Measurements from ENCODE around the gene USF1. TPM values are rescaled to one million over a fixed set of nuclear protein-coding genes. Genes with fewer than 3 reads are reported as not detected.

USF1 gene
- total and polyA plus RNA-seq, 2 experiments from 2014 or later: 11.9 to 85.1 TPM

DNA sequence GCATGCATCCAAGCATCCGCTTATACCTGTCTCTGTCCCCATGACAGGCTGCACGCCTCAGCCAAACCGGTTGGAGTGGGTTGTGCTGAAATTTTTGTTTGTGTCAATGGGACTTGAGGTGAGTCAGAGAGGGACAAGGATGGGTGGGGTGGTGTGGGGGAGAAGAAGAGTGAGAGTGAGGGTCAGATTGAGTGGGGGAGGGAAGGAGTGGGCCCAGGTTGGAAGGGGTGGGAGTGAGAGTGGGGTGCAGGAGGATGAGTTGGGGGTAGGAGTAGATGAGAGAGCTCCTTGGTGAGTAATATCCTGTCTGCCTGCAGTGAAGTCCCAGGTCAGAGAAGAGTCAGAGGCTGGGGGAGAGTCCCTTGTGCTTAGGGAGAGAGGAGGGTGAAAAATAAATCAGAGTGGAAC is 46.8 kb upstream of the USF1 start:
- H2AFZ ChIP-seq: no peak overlapping the region
- H4K20me1 ChIP-seq (ENCODE audit: insufficient read depth, poor library complexity, severe bottlenecking): no peaks in the 10 kb centered on the region
- peaks cover 8% of the 10 kb centered on the region for H3K79me2 ChIP-seq
- no peaks in the 10 kb centered on the region for H3K36me3 ChIP-seq (replicated peaks; ENCODE audit: insufficient read depth, low read depth)
- H3K27me3 ChIP-seq: no peaks in the 10 kb centered on the region
- 78% methylated on average over 3 of the region's 3 CpGs for WGBS (ENCODE audit: low lambda C conversion rate, missing lambda C conversion rate)
- no peak overlapping the region for H3K4me2 ChIP-seq
- no peak overlapping the region for H3K4me3 ChIP-seq
- H3K9me2 ChIP-seq (replicated peaks; ENCODE audit: insufficient read depth): no peaks in the 10 kb centered on the region
- TF ChIP-seq, protein P1, sequence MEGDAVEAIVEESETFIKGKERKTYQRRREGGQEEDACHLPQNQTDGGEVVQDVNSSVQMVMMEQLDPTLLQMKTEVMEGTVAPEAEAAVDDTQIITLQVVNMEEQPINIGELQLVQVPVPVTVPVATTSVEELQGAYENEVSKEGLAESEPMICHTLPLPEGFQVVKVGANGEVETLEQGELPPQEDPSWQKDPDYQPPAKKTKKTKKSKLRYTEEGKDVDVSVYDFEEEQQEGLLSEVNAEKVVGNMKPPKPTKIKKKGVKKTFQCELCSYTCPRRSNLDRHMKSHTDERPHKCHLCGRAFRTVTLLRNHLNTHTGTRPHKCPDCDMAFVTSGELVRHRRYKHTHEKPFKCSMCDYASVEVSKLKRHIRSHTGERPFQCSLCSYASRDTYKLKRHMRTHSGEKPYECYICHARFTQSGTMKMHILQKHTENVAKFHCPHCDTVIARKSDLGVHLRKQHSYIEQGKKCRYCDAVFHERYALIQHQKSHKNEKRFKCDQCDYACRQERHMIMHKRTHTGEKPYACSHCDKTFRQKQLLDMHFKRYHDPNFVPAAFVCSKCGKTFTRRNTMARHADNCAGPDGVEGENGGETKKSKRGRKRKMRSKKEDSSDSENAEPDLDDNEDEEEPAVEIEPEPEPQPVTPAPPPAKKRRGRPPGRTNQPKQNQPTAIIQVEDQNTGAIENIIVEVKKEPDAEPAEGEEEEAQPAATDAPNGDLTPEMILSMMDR (IDR thresholded peaks at IDR 0.05; ENCODE audit: poor library complexity): no peak
- no peak for TF ChIP-seq EZH2 (IDR thresholded peaks at IDR 0.05; ENCODE audit: borderline replicate concordance)
- TF ChIP-seq EZH2phosphoT487 (IDR thresholded peaks at IDR 0.05; ENCODE audit: low read depth, severe bottlenecking, unreplicated experiment): no peak
- no peak overlapping the region for H3K27ac ChIP-seq
- H3K4me1 ChIP-seq (ENCODE audit: insufficient read depth): peaks cover 8% of the 10 kb centered on the region
- no peaks in the 10 kb centered on the region for H3K9me3 ChIP-seq (ENCODE audit: low read depth)
- DNase-seq (ENCODE audit: low spot score): no peak

DNA sequence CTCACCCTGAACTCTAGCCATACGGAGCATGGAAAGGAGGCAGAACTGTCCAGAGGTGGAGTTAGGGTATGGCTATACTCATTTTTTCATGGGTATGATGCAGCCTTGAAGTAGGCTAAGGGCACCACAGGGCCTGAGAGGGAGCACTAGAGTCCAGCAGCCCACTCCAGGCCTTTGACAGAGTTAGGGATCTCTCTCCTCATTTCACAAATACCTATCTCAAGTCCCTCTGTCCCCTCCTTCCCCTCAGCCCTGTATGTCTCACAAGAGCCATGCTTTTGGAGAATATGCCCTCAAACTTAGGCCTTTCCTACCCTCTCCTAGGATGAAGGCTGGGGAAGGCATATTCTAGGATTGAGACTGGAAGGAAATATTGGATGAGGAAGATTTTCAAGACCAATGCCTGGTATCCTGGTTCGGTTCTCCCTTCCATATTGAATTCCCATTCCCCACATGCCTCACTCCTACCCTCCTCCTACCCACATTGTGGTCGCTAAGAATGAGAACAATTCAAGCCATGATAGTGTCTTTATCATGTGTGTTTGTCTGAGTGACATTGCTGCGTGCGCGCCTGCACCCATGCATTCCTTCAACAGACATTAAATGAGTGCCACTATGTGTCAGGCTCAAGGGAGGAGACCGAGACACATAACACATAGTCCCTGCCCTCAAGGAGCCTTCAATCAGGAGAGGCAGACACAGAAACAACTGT is 46.2 kb upstream of the USF1 start:
- TF ChIP-seq, protein P1 (IDR thresholded peaks at IDR 0.05; ENCODE audit: poor library complexity): no peak
- no peak for TF ChIP-seq EZH2phosphoT487 (IDR thresholded peaks at IDR 0.05; ENCODE audit: low read depth, severe bottlenecking, unreplicated experiment)
- TF ChIP-seq EZH2 (IDR thresholded peaks at IDR 0.05; ENCODE audit: borderline replicate concordance): no peak
- Histone ChIP-seq H3K27me3 (no peaks in the 10 kb centered on the region), H3K79me2 (peaks cover 11% of the 10 kb centered on the region), H3K36me3 (replicated peaks; ENCODE audit: insufficient read depth, low read depth) (no peaks in the 10 kb centered on the region), H3K9me3 (ENCODE audit: low read depth) (no peaks in the 10 kb centered on the region), H2AFZ (no peak overlapping the region), H3K27ac (no peak overlapping the region), H3K9me2 (replicated peaks; ENCODE audit: insufficient read depth) (no peaks in the 10 kb centered on the region), H3K4me3 (no peak overlapping the region), H3K4me2 (no peak overlapping the region), H4K20me1 (ENCODE audit: insufficient read depth, poor library complexity, severe bottlenecking) (no peaks in the 10 kb centered on the region), H3K4me1 (ENCODE audit: insufficient read depth) (peaks cover 3% of the 10 kb centered on the region)
- DNase-seq (ENCODE audit: low spot score): no peak
- WGBS (ENCODE audit: low lambda C conversion rate, missing lambda C conversion rate): 90% methylated on average over 7 of the region's 7 CpGs

DNA sequence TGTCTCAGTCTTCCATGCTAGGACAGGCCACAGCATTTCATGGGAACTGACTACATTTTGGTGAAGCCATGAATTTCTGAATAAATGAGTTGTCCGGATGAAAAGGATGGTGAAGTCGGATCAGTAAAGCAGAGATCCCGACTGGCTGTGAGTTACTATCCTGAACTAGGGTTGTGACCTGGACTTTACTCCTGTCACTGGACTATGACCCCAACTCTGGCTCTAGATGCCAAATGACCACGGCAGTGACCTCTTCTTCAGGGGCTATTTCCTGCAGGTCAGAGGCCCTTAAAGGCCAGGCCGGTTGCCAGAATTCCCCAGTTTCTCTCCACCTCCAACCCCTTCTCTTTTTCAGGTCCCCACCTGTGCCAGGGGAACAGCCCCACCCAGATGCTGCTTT is 45.3 kb upstream of the USF1 start:
- no peaks in the 10 kb centered on the region for H3K27me3 ChIP-seq
- no peak overlapping the region for H2AFZ ChIP-seq
- WGBS (ENCODE audit: low lambda C conversion rate, missing lambda C conversion rate): 92% methylated on average over 5 of the region's 5 CpGs
- no peak for DNase-seq (ENCODE audit: low spot score)
- no peaks in the 10 kb centered on the region for H4K20me1 ChIP-seq (ENCODE audit: insufficient read depth, poor library complexity, severe bottlenecking)
- H3K4me1 ChIP-seq (ENCODE audit: insufficient read depth): no peaks in the 10 kb centered on the region
- no peaks in the 10 kb centered on the region for H3K9me3 ChIP-seq (ENCODE audit: low read depth)
- H3K4me2 ChIP-seq: no peak overlapping the region
- no peaks in the 10 kb centered on the region for H3K36me3 ChIP-seq (replicated peaks; ENCODE audit: insufficient read depth, low read depth)
- no peak overlapping the region for H3K4me3 ChIP-seq
- TF ChIP-seq EZH2 (IDR thresholded peaks at IDR 0.05; ENCODE audit: borderline replicate concordance): no peak
- no peak for TF ChIP-seq EZH2phosphoT487 (IDR thresholded peaks at IDR 0.05; ENCODE audit: low read depth, severe bottlenecking, unreplicated experiment)
- TF ChIP-seq, protein P1 (IDR thresholded peaks at IDR 0.05; ENCODE audit: poor library complexity): no peak
- H3K9me2 ChIP-seq (replicated peaks; ENCODE audit: insufficient read depth): no peaks in the 10 kb centered on the region
- H3K27ac ChIP-seq: no peak overlapping the region
- H3K79me2 ChIP-seq: peaks cover 11% of the 10 kb centered on the region

Measured in hepatocyte (in vitro differentiated cells).